ENCODE results near the gene RALGPS2. TPM values are rescaled to one million over a fixed set of nuclear protein-coding genes. Genes with fewer than 3 reads are reported as not detected.

RALGPS2 gene
- 17.2 and 24.7 TPM in 2 replicates for total RNA-seq

- DNase-seq (ENCODE audit: low read depth, low spot score) = no peak
These were observed at the start of gene RALGPS2 for GRCh38 chr1:178724728-178725465. RALGPS2 (plus strand) TSS chr1:178725244; CDS start chr1:178776765, 51,521 bp downstream.

DNA sequence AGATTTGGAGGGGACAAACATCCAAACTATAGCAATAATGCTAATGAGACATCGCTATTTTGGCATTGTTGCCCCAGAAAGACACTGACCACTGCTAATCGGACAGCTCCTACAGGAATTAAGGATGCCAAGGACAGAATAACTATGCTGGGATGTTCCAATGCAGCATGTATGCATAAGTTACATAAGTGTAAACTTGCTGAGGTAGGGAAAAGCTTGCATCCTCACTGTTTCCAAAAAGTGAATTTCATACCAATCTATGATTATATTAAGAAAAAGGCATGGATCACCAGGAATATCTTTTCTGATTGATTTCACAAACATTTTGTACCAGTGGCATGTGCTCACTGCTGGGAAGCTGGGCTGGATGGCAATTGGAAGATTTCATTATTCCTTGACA lies 45.8 kb upstream of the RALGPS2 start:
- DNase-seq (ENCODE audit: low read depth, low spot score) = no peak

- peak; percentile 7 for DNase-seq (ENCODE audit: low read depth, low spot score)
These were observed 42.6 kb upstream of the RALGPS2 start for GRCh38 chr1:178682429-178682828.

- no peak for DNase-seq (ENCODE audit: low read depth, low spot score)
These were observed 42.2 kb upstream of the RALGPS2 start for GRCh38 chr1:178682886-178683285.

DNA sequence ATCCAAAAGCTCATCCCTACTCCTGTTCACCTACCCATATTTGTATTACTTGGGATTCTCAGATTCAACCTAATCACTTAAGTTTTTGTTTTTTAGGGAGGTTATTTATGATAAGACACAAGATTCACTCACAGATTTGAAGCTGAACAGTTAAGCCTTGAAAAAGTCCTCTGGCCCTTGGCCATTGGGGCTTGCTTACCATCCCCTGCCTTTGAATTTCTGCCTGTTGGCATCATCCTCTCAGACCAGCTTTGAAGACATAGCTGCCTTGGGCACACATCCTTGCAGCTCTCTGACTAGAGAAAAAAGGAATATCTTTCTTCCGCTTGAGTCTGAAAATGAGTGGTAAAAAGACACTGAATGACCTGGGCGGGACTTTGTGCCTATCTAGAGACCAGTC lies 41.8 kb upstream of the RALGPS2 start:
- DNase-seq (ENCODE audit: low read depth, low spot score) = no peak

DNA sequence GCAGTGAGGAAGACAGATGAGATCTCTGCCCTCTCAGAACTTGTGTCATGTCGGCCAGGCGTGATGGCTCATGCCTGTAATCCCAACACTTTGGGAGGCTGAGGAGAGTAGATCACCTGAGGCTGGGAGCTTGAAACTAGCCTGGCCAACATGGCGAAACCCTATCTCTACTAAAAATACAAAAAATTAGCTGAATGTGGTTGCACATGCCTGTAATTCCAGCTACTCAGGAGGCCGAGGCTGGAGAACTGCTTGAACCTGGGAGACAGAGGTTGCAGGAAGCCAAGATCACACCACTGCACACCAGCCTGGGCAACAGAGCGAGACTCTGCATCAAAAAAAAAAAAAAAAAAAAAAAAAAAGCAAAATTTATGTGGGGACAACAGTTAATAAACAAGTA lies 40.9 kb upstream of the RALGPS2 start:
- no peak for DNase-seq (ENCODE audit: low read depth, low spot score)

DNA sequence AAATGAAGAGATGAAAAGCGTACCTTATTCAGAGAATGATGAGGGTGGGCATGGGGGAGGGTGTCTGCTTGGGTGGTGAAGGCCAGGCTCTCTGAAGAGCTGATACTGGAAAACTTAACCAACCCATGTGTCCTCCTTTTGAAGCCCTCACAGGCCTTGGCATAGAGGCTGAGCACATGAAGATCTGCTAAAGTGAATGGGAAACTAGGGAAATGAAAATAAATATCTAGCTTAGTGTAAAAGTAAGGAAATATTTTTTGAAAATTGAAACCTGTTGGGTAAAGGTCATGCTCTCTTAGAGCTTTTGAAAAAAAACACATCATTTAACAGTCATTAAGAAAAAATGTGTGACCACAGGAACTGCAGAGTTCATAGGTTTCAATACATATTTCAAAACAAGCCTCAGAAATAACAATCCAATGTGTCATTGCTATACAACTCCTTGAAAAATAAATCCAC lies 40.5 kb upstream of the RALGPS2 start:
- peak; percentile 90 for DNase-seq (ENCODE audit: low read depth, low spot score)

DNA sequence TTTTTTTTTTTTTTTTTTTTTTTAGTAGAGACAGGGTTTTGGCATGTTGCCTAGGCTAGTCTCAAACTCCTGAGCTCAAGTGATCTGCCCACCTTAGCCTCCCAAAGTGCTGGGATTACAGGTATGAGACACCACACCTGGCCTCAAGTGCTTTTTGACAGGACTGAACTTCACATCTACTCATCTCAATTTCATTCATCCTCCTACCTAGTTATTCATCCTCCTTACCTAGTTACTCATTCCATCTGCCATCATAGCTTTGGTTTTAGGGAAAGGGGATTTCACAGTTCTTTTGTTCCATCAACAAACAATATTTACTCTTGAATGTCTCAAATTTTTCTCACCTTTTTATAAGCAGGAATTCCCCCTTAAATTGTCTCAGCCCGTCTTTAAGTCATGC lies 38.6 kb upstream of the RALGPS2 start:
- no peak for DNase-seq (ENCODE audit: low read depth, low spot score)

DNA sequence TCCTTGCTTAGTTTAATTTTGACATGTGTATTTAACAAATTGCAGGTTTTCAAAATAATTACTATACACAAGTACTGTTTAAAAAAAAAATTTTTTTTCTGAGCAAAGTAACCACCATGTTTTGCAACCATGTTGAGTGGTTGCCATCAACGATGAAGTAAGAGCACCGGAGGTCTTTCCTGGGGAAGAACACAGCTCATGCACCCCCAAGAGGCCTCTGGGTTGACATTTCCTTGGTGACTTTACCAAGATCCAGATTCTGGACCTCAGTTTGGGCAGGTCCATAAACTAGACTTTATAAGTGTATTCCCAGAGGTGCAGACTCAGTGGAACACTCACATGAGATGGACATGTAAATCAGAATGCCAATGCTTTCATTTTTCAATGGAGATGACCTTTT lies 36.8 kb upstream of the RALGPS2 start:
- no peak for DNase-seq (ENCODE audit: low read depth, low spot score)

- DNase-seq (ENCODE audit: low read depth, low spot score) = no peak
These were observed 35.3 kb upstream of the RALGPS2 start for GRCh38 chr1:178689769-178690168.

GRCh38 chr1:178690496-178690895 lies 34.5 kb upstream of the RALGPS2 start:
- DNase-seq (ENCODE audit: low read depth, low spot score) = no peak

DNA sequence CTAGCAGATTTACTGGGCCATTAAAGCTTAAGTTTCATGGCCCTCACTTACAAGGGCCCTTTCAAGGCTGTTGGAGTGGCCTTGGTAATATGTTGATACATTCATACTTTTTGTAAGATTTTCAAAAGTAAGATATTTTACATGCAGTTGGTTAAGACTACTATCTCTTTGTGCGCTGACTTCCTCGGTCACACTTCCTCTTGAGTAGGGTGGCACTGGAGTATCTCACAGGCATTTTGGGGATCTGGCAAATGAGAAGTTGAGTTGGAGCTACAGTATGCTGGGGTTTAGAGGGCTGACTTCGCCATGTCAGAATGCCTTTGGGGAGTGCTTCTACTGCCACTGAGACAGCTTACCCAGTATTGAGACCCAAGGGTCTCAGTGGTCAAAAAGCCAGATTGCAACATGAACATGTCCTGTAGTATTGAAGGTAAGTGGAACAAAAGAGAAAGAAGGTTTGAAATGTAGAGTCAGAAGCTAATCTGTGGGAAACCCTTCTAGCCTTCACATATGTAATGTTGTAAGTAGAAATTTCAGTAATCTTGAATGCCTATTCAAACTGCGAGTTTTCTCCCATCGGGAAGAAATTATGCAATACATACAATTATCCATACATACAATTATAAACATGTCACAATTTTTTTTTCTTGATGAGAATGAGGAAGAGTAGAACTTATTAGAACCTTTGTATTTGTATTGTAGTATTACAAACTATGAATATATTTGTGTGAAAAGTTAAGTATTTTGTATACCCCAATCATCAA lies 32.3 kb upstream of the RALGPS2 start:
- DNase-seq (ENCODE audit: low read depth, low spot score) = no peak

DNA sequence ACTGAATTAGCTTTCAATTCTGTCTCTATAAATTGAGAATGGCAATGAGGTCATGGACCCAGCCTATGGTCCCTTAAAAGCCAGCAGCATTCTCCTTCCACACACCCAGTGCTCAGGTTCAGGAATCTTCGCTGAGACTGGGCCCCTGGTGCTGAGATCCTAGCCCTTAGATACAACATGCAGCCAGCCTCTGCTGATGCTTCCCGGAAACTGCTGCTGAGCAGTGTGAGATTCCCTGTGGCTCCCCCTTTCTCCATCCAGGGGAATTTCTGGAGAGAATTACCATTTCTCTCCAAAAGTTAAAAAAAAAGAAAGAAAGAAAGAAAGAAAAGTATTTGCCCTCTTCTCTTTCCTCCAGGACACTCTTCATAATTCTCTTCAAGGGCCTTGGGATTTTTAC lies 31.7 kb upstream of the RALGPS2 start:
- no peak for DNase-seq (ENCODE audit: low read depth, low spot score)

DNA sequence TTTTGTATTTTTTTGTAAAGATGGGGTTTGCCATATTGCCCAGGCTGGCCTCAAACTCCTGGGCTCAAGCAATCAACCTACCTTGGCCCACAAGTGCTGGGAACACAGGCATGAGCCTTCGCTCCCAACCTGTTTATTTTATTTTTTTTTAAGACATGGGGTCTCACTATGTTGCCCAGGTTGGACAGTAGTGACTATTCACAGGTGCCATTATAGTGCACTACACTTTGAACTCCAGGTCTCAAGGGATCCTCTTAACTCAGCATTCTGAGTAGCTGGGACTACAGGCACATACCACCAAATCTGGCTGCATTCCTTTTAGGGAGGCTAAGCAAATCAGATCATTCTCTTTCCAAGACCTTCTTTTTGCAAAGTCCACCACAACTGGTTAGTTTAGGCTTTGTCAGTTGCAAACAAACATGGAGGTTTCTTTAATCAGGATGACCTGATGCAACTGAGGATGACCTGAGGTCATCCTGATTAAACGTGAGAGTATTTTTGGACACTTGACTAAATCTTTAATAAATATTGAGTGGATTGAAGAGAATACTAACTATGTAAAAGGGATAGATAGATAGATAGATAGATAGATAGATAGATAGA lies 30.0 kb upstream of the RALGPS2 start:
- no peak for DNase-seq (ENCODE audit: low read depth, low spot score)

DNA sequence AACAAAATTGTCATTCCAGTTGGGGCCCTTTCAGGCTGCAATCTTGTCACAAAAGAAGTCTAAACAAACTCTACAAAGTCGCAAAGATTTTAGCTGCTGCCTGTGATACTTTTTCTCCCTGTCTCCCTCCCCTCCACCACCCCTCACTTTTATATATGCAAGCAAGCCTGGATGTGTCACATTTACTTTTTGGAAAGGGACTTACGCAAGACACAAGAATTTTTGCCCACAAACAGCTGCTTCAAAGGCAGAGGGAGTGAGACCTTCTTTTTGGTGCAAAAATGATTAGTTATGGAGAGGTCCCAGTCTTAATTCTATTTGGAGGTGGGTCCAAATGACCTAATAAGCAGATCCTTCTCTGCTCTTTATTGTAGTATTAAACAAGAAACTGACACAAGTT lies 22.9 kb upstream of the RALGPS2 start:
- DNase-seq (ENCODE audit: low read depth, low spot score) = no peak

- DNase-seq (ENCODE audit: low read depth, low spot score) = no peak
These were observed 20.2 kb upstream of the RALGPS2 start for GRCh38 chr1:178704833-178705232.

GRCh38 chr1:178706432-178706831 lies 18.6 kb upstream of the RALGPS2 start:
- no peak for DNase-seq (ENCODE audit: low read depth, low spot score)

- DNase-seq (ENCODE audit: low read depth, low spot score) = no peak
These were observed 11.8 kb upstream of the RALGPS2 start for GRCh38 chr1:178713259-178713658.

DNA sequence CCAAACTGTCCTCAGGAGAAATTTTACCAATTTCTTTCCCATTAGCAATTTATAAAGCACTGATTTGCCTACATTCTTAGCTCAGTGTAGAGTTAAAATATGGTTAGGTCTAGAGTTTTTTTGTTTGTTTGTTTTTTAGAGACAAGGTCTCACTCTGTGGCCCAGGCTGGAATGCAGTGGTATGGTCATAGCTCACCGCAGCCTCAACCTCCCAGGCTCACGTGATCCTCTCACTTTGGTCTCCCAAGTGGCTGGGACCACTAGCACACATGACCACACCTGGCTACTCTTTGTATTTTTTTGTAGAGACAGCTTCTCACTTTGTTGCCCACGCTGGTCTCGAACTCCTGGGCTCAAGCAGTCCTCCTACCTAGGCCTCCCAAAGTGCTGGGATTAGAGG lies 10.6 kb upstream of the RALGPS2 start:
- DNase-seq (ENCODE audit: low read depth, low spot score) = no peak

GRCh38 chr1:178716111-178716510 lies 8.9 kb upstream of the RALGPS2 start:
- no peak for DNase-seq (ENCODE audit: low read depth, low spot score)

DNA sequence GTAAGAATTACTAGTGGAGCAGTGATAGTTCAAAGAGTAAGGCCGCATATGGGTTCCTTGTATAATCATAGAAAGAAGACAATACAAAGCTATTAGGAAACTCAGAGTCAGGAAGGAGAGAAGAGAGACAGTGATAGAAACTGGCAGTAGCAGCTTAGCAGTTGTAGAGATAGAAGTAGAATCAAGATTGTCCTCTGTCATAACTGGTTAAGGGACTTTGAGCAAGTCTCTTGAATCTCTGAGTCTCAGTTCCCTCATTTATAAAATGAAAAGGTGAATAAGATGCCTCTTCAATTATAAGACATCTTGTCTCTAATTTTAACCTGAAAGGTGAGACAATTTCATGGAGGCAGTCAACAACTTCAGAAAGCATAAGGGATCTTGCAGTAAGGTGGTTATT lies 6.5 kb upstream of the RALGPS2 start:
- DNase-seq (ENCODE audit: low read depth, low spot score) = no peak

DNA sequence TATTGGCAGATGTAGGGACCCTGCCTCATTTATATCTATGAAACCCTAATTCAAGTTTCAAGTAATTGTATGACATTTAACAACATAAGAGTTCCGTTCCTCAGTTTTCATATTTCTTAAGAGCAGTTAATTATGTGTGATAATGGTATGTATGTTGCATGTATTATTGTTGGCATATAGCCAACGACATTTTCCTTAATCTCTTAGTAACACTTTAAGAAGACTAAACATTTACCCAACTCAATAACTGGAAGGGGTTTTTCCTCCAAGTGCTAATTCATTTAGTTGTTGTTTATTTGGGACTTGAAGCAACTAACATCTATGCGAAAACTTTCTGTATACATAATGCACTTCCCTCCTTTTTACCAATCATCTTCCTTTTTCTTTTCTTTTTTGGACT lies 1.5 kb upstream of the RALGPS2 start:
- peak; percentile 54 for DNase-seq (ENCODE audit: low read depth, low spot score)

GRCh38 chr1:178724376-178724727 lies 692 bp upstream of the RALGPS2 start:
- DNase-seq (ENCODE audit: low read depth, low spot score) = no peak

Measured in pulmonary artery endothelial cell (primary cell).